ENCODE data around the gene TUBD1. TPM values are rescaled to one million over a fixed set of nuclear protein-coding genes. Genes with fewer than 3 reads are reported as not detected.

TUBD1 gene
- total and polyA plus RNA-seq, 2 of the 13 experiments (the other 11 are each of a cell fraction or from before 2014, with no cell fraction given), result 18.2 to 25.9 TPM

DNA sequence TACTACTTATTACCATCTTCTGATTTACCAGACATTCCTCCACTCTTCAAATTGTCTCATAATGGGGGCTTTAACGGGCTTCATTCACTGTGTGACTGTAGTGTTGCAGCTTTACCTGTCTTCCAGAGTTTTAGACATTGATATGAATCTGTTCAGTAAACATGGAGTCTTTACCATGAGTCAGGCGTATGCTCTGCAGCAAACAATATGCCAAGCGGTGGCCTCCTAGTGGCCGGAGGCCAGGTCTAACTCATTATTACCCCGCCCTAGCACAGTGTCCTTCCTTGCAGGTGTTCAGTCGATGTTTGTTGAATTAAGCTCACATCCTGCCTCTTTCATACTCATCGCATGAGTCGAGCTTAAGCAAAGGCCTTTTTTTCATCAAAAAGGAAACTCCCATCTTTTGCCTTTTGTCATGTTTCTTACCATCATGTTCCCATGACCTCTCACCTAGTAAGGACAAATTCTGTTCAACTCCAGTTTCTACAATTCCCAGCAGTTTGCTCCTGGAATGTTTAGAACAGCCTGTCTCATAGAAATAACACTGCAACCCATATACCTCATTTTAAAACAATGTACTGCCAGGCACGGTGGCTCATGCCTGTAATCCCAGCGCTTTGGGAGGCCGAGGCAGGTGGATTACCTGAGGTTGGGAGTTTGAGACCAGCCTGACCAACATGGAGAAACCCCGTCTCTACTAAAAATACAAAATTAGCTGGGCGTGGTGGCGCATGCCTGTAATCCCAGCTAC is 39.4 kb downstream of the TUBD1 start (continued):
- TF ChIP-seq ZBTB3 (CRISPR knock-in tag; IDR thresholded peaks at IDR 0.05; ENCODE audit: borderline replicate concordance, low read depth) (peak; percentile 94; the same call in 1 of the 2 replicates), NR2C2 (CRISPR knock-in tag; IDR thresholded peaks at IDR 0.05; ENCODE audit: borderline replicate concordance) (peak; percentile 38; the same call in 1 of the 2 replicates), NFIC (IDR thresholded peaks at IDR 0.05; ENCODE audit: low read length) (peak; percentile 85), SALL1 (CRISPR knock-in tag; IDR thresholded peaks at IDR 0.05) (peak; percentile 100), YY1 (IDR thresholded peaks at IDR 0.05; ENCODE audit: insufficient read depth, insufficient replicate concordance, low read depth, low read length) (peak; percentile 57), MYC (CRISPR knock-in tag; IDR thresholded peaks at IDR 0.05; ENCODE audit: borderline replicate concordance) (peak; percentile 64), MED8 (CRISPR knock-in tag; IDR thresholded peaks at IDR 0.05; ENCODE audit: insufficient replicate concordance) (peak; percentile 88), EHMT2 (IDR thresholded peaks at IDR 0.05; ENCODE audit: borderline replicate concordance, low read depth, low read length) (0 out of 2 replicates have a peak, but pooled peaks have one; percentile 26), HDAC2 (CRISPR knock-in tag; IDR thresholded peaks at IDR 0.05) (peak; percentile 97), RXRA (CRISPR knock-in tag; IDR thresholded peaks at IDR 0.05) (peak; percentile 92; the same call in 1 of the 2 replicates), MIER3 (CRISPR knock-in tag; IDR thresholded peaks at IDR 0.05; ENCODE audit: borderline replicate concordance) (peak; percentile 82)
- TF ChIP-seq, protein P1, sequence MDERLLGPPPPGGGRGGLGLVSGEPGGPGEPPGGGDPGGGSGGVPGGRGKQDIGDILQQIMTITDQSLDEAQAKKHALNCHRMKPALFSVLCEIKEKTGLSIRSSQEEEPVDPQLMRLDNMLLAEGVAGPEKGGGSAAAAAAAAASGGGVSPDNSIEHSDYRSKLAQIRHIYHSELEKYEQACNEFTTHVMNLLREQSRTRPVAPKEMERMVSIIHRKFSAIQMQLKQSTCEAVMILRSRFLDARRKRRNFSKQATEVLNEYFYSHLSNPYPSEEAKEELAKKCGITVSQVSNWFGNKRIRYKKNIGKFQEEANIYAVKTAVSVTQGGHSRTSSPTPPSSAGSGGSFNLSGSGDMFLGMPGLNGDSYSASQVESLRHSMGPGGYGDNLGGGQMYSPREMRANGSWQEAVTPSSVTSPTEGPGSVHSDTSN (CRISPR knock-in tag; IDR thresholded peaks at IDR 0.05), result no peak
- TF ChIP-seq, protein P2, sequence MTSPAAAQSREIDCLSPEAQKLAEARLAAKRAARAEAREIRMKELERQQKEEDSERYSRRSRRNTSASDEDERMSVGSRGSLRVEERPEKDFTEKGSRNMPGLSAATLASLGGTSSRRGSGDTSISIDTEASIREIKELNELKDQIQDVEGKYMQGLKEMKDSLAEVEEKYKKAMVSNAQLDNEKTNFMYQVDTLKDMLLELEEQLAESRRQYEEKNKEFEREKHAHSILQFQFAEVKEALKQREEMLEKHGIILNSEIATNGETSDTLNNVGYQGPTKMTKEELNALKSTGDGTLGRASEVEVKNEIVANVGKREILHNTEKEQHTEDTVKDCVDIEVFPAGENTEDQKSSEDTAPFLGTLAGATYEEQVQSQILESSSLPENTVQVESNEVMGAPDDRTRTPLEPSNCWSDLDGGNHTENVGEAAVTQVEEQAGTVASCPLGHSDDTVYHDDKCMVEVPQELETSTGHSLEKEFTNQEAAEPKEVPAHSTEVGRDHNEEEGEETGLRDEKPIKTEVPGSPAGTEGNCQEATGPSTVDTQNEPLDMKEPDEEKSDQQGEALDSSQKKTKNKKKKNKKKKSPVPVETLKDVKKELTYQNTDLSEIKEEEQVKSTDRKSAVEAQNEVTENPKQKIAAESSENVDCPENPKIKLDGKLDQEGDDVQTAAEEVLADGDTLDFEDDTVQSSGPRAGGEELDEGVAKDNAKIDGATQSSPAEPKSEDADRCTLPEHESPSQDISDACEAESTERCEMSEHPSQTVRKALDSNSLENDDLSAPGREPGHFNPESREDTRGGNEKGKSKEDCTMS (CRISPR knock-in tag; conservative IDR thresholded peaks at IDR 0.05), result no peak
- TF ChIP-seq, protein P3, sequence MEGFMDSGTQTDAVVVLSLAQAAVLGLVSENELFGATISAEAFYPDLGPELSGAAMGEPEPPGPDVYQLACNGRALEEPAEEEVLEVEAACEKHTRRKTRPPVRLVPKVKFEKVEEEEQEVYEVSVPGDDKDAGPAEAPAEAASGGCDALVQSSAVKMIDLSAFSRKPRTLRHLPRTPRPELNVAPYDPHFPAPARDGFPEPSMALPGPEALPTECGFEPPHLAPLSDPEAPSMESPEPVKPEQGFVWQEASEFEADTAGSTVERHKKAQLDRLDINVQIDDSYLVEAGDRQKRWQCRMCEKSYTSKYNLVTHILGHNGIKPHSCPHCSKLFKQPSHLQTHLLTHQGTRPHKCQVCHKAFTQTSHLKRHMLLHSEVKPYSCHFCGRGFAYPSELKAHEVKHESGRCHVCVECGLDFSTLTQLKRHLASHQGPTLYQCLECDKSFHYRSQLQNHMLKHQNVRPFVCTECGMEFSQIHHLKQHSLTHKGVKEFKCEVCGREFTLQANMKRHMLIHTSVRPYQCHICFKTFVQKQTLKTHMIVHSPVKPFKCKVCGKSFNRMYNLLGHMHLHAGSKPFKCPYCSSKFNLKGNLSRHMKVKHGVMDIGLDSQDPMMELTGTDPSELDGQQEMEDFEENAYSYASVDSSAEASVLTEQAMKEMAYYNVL (CRISPR knock-in tag; IDR thresholded peaks at IDR 0.05; ENCODE audit: borderline replicate concordance), result peak; percentile 83
- TF ChIP-seq, protein P4, sequence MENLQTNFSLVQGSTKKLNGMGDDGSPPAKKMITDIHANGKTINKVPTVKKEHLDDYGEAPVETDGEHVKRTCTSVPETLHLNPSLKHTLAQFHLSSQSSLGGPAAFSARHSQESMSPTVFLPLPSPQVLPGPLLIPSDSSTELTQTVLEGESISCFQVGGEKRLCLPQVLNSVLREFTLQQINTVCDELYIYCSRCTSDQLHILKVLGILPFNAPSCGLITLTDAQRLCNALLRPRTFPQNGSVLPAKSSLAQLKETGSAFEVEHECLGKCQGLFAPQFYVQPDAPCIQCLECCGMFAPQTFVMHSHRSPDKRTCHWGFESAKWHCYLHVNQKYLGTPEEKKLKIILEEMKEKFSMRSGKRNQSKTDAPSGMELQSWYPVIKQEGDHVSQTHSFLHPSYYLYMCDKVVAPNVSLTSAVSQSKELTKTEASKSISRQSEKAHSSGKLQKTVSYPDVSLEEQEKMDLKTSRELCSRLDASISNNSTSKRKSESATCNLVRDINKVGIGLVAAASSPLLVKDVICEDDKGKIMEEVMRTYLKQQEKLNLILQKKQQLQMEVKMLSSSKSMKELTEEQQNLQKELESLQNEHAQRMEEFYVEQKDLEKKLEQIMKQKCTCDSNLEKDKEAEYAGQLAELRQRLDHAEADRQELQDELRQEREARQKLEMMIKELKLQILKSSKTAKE (CRISPR knock-in tag; IDR thresholded peaks at IDR 0.05; ENCODE audit: borderline replicate concordance), result peak; percentile 84
- TF ChIP-seq, protein P5, sequence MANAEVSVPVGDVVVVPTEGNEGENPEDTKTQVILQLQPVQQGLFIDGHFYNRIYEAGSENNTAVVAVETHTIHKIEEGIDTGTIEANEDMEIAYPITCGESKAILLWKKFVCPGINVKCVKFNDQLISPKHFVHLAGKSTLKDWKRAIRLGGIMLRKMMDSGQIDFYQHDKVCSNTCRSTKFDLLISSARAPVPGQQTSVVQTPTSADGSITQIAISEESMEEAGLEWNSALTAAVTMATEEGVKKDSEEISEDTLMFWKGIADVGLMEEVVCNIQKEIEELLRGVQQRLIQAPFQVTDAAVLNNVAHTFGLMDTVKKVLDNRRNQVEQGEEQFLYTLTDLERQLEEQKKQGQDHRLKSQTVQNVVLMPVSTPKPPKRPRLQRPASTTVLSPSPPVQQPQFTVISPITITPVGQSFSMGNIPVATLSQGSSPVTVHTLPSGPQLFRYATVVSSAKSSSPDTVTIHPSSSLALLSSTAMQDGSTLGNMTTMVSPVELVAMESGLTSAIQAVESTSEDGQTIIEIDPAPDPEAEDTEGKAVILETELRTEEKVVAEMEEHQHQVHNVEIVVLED (CRISPR knock-in tag; IDR thresholded peaks at IDR 0.05; ENCODE audit: borderline replicate concordance), result peak; percentile 62; the same call in 1 of the 2 replicates
